GM18861 (cell line): ENCODE data around the gene QSOX1.

Source experiments
- ATAC-seq: cut with Tn5 transposase; IDR thresholded peaks from one replicate; pipeline ENCODE4 v1.9.1; 2021; ENCODE audit not compliant: unreplicated experiment

The QSOX1 gene

GRCh38 chr1:180249725-180250498 is 95.2 kb downstream of the QSOX1 start:
- ATAC-seq: no peak

- ATAC-seq: no peak
Observed at GRCh38 chr1:180250499-180250770, 95.8 kb downstream of the QSOX1 start.

- ATAC-seq: no peak
Observed at GRCh38 chr1:180250883-180251509, 96.3 kb downstream of the QSOX1 start.

GRCh38 chr1:180251526-180252305 is 97.0 kb downstream of the QSOX1 start:
- ATAC-seq: no peak

- no peak for ATAC-seq
Observed at GRCh38 chr1:180252638-180253536, 98.2 kb downstream of the QSOX1 start.
